GM23248 (cell line): ENCODE measurements around the gene CELSR1.

Experiments used
- EZH2 ChIP-seq: fragments of 200-600 bp; sonication (generic); IDR thresholded peaks from 2 replicates; pipeline ENCODE4 v1.6.1; 2018; ENCODE audit warnings: antibody characterized with exemption, mild to moderate bottlenecking; ENCODE audit not compliant: insufficient read depth, poor library complexity, severe bottlenecking
- EZH2phosphoT487 ChIP-seq: fragments of 200-600 bp; sonication (generic); IDR thresholded peaks from 2 replicates; pipeline ENCODE4 v1.6.1; 2018; ENCODE audit warnings: antibody characterized with exemption, moderate library complexity, mild to moderate bottlenecking, low read depth; ENCODE audit not compliant: insufficient read depth

GRCh38 chr22:46376908-46377524 lies 160.4 kb downstream of the CELSR1 start:
- TF ChIP-seq EZH2phosphoT487 (no peak), EZH2 (no peak)
